GM06990 (cell line): ENCODE results near the gene NLRP7.

Experiments
- DNase-seq: peaks from one replicate; pipeline ENCODE4 v3.0.0-alpha.2; 2011; ENCODE audit not compliant: insufficient read length; ENCODE audit errors: extremely low read depth
- H3K27me3 ChIP-seq: replicated peaks from 2 replicates; pipeline ENCODE4 v1.6.0; 2011; ENCODE audit warnings: low read length; ENCODE audit not compliant: control insufficient read depth, insufficient read depth
- H3K36me3 ChIP-seq: 2 replicates; pipeline ENCODE4 v1.5.1; 2011; ENCODE audit warnings: low read length; ENCODE audit not compliant: control insufficient read depth, insufficient read depth
- H3K4me3 ChIP-seq: replicated peaks from 2 replicates; pipeline ENCODE4 v1.5.1; 2011; ENCODE audit warnings: low read depth, mild to moderate bottlenecking, control low read depth, low read length
- TF ChIP-seq, protein P1 (sequence below): IDR thresholded peaks from 2 replicates; pipeline ENCODE4 v1.5.1; 2011; ENCODE audit warnings: low read length, control low read depth, mild to moderate bottlenecking, inconsistent platforms; ENCODE audit not compliant: insufficient read depth, poor library complexity, severe bottlenecking

NLRP7 gene

DNA sequence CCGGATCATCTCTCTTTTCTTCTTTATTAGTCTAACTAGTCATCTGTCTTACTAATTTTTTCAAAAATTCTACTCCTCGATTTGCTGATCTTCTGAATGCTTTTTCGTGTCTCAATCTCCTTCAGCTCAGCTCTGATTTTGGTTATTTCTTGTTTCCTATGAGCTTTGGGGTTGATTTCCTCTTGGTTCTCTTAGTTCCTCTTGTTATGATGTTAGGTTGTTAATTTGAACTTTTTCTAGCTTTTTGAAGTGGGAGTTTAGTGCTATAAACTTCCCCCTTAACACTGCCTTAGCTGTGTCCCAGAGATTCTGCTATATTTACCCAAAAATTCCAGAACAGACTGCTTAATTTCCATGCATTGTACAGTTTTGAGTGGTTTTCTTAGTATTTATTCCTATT, 69.9 kb downstream of the NLRP7 start:
- Histone ChIP-seq H3K4me3 (no peak overlapping the region), H3K27me3 (no peaks in the 10 kb centered on the region; the same call in 1 of the 2 replicates), H3K36me3 (no peaks in the 10 kb centered on the region)
- TF ChIP-seq, protein P1, sequence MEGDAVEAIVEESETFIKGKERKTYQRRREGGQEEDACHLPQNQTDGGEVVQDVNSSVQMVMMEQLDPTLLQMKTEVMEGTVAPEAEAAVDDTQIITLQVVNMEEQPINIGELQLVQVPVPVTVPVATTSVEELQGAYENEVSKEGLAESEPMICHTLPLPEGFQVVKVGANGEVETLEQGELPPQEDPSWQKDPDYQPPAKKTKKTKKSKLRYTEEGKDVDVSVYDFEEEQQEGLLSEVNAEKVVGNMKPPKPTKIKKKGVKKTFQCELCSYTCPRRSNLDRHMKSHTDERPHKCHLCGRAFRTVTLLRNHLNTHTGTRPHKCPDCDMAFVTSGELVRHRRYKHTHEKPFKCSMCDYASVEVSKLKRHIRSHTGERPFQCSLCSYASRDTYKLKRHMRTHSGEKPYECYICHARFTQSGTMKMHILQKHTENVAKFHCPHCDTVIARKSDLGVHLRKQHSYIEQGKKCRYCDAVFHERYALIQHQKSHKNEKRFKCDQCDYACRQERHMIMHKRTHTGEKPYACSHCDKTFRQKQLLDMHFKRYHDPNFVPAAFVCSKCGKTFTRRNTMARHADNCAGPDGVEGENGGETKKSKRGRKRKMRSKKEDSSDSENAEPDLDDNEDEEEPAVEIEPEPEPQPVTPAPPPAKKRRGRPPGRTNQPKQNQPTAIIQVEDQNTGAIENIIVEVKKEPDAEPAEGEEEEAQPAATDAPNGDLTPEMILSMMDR, result no peak
- no peak for DNase-seq

DNA sequence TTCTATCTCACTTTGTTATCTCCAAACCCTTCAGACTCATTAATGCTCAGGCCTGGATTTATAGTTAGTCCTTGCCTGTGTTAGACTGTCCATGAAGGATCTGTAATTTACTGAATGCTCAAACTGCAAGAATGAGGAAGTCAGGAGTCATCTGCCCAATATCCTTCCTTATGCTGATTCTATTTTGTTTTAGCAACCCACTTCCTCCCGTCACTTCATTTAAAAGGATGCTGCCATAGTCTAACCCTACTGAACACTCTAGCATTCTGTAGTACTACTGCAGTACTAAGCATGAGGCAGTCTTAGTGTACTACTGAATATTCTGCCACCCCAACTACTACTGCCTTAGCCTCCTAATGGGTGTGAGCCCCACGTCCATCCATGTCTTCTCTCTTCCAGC, 71.8 kb downstream of the NLRP7 start:
- no peak for DNase-seq
- Histone ChIP-seq H3K36me3 (no peaks in the 10 kb centered on the region), H3K4me3 (no peak overlapping the region), H3K27me3 (no peaks in the 10 kb centered on the region; the same call in 1 of the 2 replicates)
- TF ChIP-seq, protein P1, result no peak

DNA sequence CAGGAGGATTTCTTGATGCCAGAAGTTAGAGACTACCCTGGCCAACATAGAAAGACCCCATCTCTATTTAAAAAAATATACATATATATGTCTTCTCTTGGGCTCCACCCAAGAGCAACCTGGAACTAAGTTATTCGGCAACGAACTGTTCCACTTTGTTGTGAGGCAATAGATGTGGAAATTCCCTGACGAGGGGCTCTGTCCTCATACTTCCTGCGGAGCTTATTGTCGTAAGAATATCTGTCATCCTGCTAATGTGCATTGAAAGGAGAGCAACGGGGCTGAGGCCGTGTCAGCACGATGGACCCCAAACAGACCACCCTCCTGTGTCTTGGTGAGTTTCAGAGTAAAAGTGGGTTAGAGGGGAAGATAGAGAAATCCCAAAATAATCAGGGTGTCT, 73.3 kb downstream of the NLRP7 start, which contains the start of gene FCAR:
Gene FCAR, plus strand, starts transcription at position 246 of the 400 bp plus-strand sequence. Its CDS starts 55 bp downstream, at position 301.
- H3K27me3 ChIP-seq, result no peaks in the 10 kb centered on the region; the same call in 1 of the 2 replicates
- H3K36me3 ChIP-seq, result no peaks in the 10 kb centered on the region
- no peak for DNase-seq
- no peak within 1 kb of the TSS for H3K4me3 ChIP-seq
- TF ChIP-seq, protein P1, result no peak
